CD4-positive, alpha-beta T cell treated with Interleukin-15 for 4 hours (primary cell): Measurements from ENCODE around the gene TMEM88.
"Not testable (repeated sequence)": the region's sequence is repeated elsewhere in the genome, so short reads cannot be mapped to it uniquely, and the experiment has no call there.

Experiments
- DNase-seq: peaks from one replicate; pipeline ENCODE4 v3.0.0-alpha.2; 2020; ENCODE audit warnings: low spot score

TMEM88 gene, protein sequence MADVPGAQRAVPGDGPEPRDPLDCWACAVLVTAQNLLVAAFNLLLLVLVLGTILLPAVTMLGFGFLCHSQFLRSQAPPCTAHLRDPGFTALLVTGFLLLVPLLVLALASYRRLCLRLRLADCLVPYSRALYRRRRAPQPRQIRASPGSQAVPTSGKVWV

DNA sequence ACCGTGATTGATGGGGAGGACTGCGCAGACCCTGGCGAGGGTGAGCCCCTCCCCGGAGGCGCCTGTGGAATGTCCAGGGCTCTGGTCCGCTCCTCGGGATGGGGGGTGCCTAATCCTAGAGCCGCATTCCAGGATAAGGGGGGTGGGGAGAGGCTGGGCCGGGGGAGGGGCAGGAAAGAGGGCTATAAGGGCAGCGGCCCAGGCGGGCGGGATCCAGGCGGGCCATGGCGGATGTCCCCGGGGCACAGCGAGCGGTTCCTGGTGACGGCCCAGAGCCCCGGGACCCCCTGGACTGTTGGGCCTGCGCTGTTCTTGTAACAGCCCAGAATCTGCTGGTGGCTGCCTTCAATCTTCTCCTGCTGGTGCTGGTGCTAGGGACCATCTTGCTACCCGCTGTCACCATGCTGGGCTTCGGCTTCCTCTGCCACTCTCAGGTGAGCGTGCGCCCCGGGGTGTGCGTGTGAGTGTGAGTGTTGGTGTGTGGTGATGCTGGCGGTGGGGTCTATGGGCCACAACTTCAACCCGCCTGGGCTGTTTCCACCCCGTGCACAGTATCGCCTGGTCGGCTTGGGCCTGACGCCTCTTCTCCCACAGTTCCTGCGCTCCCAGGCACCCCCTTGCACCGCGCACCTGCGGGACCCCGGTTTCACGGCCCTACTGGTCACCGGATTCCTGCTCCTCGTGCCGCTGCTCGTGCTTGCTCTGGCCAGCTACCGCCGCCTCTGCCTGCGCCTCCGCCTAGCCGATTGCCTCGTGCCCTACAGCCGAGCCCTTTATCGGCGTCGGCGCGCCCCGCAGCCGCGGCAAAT is at the start of gene TMEM88:
TMEM88 (plus strand) TSS at position 216 of the 809 bp plus-strand sequence; CDS start at position 225, 9 bp downstream.
- DNase-seq: no peak

DNA sequence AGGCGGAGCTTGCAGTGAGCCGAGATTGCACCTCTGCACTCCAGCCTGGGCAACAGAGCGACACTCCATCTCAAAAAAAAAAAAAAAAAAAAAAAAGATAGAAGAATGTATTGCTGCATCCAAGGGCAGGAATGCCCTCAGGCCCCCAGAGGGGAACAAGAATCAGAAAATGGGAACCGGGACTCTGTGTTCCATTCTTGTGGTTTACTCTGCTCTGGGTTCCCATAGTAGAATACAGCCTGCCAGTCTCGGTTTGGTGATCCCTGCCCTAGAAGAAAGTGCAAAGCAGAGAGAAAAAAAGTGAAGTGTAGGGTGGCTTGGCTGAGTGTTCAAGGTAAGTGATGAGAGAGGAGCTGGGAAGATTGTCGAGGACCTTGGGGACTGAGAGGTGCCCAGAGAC is 48.3 kb upstream of the TMEM88 start:
- DNase-seq: no peak

DNA sequence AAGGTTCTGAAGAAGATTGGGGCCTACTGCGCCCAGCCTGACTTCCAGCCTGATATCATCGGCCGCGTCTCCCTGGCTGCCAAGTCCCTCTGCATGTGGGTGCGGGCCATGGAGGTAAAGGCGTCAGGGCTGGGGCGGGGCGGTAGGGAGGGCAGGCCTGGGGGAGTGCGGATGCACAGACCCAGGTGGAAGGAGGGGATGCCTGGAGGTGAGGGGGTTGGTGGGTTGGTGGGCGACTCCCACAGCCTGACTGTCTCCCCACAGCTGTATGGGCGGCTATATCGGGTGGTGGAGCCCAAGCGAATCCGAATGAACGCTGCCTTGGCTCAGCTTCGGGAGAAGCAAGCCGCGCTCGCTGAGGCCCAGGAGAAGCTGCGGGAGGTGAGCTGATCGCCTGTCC is 47.7 kb upstream of the TMEM88 start:
- DNase-seq: no peak

DNA sequence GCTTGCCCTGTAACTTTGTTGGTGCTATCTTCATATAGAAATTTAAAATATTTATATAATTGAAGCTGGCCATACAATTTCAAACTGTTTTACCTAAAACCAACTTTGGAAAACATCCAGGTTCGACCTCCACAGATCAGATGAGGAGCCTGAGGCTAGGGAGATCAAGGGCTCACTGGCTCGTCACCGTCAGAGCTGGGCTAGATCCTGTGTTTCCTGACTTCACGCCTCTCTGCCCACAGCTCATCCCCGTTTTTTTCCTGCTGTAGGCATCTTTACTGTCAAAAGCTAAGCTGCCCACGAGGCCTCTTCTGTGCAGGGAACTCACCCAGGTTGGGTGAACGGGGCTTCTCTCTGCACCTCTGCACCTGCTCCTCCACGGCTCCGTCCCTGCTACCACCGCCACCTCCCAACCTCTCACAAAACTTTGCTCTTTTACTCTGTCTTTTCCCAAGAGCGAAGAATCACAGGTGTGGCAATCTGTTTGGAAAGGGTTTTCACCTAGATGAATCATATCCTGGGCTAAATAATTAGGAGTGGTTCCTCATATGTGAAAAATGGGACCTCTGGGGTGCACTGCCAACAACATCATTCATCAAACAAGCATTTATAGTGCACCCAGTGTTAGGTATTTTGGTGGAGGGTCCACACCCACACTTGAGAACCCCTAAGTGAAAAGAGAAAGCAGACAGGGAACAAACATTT is 45.6 kb upstream of the TMEM88 start:
- DNase-seq: no peak

DNA sequence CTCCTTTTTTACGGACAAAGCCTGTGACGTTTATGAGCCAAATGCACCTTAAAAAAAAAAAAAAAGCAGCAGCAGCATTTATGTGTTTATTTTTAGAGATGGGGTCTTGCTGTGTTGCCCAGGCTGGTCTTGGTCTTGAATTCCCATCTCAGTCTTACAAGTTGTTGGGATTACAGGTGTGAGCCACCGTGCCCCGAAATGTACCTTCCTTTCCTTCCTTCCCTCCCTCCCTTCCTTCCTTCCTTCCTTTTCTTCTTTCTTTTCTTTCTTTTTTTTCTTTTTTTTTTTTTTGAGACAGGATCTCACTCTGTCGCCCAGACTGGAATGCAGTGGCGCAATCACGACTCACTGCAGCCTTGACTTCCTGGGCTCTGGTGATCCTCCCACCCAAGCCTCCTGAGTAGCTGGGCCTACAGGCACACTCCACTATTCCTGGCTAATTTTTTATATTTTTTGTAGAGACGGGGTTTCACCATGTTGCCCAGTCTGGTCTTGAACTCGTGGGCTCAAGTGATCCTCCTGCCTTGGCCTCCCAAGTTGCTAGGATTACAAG is 45.0 kb upstream of the TMEM88 start:
- DNase-seq: not testable (repeated sequence)

DNA sequence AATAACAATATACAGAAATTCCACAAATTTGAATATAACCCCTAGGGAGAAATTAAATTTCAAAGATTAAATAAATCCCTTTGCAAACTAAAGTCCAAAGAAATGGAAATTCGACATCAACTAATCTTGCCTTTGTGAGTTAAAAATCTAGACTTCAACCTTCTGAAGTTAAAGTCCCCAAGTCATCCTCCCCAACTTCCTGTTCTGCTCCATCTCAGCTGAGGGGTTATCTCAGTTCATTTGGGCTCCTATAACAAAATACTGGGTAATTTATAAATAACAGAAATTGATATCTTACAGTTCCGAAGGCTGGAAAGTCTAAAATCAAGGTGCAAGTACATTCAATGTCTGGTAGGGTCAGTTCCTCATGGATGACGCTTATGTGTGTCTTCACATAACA is 43.6 kb upstream of the TMEM88 start:
- no peak for DNase-seq

DNA sequence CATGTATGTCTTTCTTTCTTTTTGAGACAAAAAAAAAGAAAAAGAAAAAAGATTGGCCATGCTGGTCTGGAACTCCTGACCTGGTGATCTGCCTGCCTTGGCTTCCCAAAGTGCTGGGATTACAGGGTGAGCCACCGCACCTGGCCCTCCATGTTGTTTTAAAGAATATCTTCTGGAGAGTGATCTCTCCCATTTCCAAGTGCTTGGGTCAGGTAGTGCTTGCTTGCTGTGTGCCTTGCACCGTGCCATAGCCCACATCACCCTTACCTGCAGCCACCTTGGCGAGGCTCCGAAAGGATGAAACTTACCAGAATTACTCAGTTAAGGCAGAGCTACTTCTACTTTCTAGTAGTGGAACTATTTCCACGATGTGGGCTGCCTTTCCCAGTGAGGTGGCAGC is 39.9 kb upstream of the TMEM88 start:
- DNase-seq: no peak

DNA sequence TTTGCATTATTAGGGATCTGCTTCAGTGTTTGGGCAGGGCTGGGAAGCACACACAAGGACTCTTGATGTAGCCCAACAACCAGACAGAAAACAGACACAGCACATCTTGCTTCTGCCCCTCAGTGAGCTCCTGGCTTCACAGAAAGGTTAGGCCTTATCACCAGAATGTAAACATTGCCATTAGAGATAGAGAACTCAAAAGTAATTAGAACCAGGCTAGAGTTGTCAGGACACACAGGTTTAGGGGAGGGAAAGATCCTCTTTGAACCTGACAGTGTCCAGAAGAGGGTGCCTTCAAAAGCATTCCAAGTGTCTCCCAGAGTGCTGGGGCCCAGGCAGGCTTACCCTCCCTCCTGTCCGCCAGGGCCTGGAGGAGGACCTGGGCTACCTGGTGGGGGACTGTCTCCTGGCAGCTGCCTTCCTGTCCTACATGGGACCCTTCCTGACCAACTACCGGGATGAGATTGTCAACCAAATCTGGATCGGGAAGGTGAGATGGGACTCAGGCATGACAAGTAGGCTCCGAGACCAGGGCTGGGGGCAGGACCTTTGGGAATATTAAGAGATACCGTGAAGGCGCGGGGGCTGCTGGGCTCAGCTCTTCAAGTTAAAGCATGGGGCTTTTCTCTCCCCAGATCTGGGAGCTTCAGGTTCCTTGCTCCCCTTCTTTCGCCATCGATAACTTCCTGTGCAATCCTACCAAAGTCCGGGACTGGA is 37.8 kb upstream of the TMEM88 start:
- DNase-seq: no peak

DNA sequence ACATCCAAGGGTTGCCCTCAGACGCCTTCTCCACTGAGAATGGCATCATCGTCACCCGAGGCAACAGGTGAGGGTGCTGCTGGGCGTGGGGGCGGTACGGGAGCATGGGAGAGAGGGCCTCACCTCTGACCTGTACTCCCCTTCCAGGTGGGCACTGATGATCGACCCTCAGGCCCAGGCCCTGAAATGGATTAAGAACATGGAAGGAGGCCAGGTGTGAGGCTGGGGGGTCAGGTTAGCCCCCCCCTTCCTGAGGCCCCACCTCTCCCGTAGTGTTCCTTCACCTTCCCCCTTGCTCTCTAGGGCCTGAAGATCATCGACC is 37.3 kb upstream of the TMEM88 start:
- no peak for DNase-seq

DNA sequence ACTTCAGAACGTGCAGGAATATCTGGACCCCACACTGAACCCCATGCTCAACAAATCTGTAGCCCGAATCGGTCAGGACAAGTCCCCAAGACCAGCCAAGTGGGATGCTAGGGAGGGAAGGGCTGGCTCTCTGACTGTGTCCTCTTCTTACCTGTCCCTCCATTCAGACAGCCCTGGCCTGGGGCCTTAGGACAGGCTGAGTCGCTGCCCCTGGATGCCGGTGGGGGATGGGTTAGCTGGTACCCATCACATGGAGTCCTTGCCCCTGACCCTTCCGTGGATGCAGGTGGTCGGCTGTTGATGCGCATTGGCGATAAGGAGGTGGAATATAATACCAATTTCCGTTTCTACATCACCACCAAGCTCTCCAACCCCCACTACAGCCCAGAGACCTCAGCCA is 36.8 kb upstream of the TMEM88 start:
- DNase-seq: no peak

DNA sequence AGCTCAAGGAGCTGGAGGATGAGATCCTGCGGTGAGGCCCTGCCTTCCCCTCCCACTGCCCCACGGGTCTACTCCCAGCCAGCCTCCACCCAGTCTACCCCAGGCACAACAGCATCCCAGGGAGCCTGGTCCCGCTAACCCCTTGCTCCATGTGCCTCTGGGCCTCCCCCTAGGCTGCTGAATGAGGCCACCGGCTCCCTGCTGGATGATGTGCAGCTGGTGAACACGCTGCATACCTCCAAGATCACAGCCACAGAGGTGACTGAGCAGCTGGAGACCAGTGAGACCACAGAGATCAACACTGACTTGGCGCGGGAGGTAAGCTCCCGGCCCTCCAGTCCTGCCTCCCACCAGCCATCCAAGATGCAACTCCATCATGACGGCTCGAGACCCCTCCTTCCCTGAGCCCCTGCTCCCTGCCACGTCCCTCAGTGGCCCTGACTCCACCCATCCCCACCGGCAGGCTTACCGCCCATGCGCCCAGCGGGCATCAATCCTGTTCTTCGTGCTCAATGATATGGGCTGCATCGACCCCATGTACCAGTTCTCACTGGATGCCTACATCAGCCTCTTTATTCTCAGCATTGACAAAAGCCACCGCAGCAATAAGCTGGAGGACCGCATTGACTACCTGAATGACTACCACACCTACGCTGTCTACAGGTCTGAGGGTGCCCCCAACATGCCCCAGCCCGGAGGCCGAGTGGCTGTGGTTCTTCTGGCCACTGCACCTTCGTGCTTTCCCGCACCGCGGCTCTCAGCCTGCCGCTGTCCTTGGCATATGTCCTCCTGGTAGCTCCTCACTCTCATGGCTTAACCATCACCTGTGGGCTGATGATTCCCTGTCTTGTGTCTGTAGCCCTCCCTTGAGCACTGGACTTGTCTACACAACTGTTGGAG is 35.9 kb upstream of the TMEM88 start:
- DNase-seq: no peak

DNA sequence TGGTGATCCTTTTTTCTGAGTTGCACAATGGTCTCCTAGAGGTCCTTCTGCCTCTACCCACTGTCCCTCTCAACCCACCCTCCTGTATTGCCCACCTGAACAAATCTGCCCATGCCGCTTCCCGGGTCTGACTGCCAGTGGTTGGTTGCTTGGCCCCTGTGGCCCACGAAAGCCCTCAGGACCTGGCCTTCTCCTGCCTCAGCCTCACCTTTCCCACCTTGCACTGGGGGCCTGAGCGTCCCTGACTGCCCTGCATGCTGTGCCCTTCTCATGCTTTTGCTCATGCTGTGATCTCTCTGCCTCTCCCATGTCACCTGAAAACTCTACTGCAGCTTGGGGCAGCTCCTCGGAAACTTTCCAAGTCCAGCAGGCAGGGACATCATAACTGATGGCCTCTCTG is 34.6 kb upstream of the TMEM88 start:
- no peak for DNase-seq

DNA sequence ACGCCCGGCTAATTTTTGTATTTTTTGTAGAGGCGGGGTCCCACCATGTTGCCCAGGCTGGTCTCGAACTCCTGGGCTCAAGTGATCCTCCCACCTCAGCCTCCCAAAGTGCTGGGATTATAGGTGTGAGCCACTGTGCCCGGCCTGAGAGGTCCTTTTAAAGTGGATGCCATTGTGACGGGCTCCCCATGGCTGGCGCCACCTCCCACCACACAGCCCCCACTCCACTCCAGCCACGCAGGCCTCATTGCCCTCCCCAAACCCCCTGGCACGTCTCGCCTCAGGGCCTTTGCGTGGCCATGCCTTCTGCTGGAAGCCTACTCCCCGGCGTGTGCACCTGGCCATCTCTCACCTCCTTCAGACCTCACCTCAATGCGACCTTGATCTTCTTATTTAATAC is 32.7 kb upstream of the TMEM88 start:
- no peak for DNase-seq

DNA sequence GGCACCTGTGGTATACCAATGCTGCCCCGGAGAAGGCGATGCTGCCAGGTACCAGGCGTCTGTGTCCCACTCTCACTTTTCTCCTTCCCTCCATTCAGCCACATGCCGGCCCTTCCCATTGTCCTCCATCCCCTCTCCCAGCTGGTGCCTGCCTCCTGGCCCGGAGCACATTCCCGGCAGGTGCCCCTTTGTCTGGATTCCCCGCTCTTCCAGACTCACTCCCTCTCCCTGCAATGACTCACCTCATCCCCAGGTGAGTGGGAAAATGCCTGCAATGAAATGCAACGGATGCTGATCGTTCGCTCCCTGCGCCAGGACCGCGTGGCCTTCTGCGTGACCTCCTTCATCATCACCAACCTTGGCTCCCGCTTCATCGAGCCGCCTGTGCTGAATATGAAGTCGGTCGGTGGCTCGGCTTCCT is 31.3 kb upstream of the TMEM88 start:
- DNase-seq: no peak

DNA sequence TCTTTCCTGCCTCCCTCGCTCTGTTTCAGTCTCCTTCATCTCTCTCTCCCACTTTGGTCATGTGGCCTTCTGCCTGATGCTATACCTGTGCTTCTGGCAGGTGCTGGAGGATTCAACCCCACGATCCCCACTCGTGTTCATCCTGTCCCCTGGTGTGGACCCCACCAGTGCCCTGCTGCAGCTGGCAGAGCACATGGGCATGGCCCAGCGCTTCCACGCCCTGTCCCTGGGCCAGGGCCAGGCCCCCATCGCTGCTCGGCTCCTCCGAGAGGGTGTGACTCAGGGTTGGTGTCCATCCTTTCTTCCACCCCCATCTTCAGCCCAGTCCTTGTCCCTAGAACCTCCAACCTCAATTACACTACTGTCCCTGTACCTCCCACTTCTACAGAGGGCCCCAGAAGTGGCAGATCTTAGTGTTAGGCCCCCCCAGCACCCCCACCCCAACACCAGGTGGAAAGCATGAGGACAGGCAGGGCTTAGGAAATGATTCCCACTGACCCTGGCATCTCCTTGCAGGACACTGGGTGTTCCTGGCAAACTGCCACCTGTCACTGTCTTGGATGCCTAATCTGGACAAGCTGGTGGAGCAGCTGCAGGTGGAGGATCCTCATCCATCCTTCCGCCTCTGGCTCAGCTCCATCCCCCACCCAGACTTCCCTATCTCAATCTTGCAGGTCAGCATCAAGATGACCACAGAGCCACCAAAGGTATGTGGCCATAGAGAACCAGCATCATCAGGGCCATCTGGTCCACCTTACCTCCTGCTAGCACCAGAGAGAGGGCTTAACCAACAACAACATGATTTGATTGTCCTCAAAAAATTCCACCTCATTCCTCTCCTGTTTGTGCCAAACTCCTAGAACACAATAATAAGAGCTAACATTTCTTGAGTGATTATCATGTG is 30.6 kb upstream of the TMEM88 start:
- no peak for DNase-seq

DNA sequence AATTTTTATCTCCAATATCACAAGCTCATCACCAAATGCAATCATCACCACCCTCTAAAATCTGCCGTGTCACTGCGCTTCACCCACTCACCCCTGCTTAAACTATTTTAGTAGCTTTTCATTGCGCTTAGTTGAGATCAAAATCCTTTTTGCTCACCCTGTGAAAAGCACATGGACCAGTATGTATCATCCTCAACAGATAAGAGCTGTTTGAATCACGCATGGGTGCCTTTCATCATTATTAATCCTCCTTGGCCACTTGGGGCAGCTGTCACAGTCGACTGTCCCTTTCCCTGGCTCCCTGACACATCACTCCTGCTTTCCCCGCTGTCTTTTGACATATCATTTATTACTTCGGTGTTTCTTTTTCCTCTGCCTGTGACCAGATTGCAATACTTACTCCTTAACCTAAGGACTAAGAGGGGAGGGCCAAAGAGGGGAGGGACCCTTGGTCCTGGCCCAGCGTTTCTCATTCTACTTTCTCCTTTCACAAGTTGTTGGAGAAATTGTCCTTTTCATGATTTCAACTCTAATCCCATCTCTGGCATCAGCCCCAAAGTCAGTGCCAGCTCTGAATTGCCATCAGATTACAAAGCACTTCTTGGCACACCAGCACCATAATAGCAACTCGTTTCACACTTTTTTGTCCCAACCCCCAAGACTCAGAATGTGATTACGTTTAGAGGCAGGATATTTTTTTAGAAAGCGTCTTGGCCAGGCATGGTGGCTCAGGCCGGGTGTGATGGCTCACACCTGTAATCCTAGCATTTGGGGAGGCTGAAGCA is 29.5 kb upstream of the TMEM88 start:
- DNase-seq: no peak

DNA sequence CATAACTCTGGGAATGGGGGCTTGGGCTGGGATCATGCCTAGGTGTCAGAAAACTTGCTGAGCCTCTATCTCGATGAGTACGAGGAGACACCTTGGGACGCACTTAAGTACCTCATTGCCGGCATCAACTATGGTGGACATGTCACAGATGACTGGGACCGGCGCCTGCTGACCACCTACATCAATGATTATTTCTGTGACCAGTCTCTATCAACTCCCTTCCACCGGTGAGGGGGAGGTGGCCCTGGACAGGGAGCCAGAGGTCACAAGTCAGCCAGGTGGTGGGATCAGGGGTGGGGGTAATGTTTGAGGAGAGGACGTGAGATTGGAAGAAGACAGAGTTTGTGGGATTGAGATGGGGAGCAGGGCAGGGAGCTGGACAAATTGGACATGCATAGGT is 24.2 kb upstream of the TMEM88 start:
- DNase-seq: no peak

DNA sequence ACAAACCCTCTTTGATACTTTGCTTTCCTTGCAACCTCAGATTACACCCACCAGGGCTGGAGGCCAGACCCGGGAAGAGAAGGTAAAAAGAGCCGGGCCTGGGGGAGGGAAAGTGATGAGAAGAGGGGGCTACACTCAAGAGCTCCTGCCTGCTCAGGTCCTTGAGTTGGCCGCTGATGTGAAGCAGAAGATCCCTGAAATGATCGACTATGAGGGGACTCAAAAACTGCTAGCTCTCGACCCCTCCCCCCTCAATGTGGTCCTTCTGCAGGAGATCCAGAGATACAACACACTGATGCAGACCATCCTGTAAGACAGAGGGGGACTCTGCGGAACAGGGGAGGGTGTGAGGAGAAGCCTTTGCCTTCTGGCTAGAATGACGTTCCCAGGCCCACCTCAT is 23.6 kb upstream of the TMEM88 start:
- DNase-seq: no peak

DNA sequence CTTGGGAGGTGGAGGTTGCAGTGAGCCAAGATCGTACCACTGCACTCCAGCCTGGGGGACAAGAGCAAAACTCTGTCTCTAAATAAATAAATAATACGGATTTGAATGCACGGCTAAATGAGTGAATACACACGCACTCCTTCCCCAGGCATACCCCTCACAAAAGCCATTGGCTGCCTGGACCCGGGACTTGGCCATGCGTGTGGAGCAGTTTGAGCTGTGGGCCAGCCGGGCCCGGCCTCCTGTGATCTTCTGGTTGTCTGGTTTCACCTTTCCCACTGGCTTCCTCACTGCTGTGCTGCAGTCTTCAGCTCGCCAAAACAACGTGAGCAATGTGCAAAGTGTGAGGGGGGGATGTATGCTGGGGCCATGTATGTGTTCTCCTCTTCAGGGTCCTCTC is 22.4 kb upstream of the TMEM88 start:
- DNase-seq: no peak
